GM19193 (cell line): ENCODE data around the gene DHDH.

ENCODE experiments used
- POLR2A ChIP-seq: IDR thresholded peaks from 4 replicates; pipeline ENCODE4 v1.6.1; 2011; ENCODE audit not compliant: insufficient read depth, insufficient read length; ENCODE audit errors: extremely low read depth

DHDH gene

GRCh38 chr19:48962029-48962848 is 28.7 kb downstream of the DHDH start:
- TF ChIP-seq POLR2A: peak; percentile 82

GRCh38 chr19:48962849-48963165 is 29.3 kb downstream of the DHDH start:
- TF ChIP-seq POLR2A: no peak

- TF ChIP-seq POLR2A: peak; percentile 59
Measured at GRCh38 chr19:48963371-48964204, 30.1 kb downstream of the DHDH start.

DNA sequence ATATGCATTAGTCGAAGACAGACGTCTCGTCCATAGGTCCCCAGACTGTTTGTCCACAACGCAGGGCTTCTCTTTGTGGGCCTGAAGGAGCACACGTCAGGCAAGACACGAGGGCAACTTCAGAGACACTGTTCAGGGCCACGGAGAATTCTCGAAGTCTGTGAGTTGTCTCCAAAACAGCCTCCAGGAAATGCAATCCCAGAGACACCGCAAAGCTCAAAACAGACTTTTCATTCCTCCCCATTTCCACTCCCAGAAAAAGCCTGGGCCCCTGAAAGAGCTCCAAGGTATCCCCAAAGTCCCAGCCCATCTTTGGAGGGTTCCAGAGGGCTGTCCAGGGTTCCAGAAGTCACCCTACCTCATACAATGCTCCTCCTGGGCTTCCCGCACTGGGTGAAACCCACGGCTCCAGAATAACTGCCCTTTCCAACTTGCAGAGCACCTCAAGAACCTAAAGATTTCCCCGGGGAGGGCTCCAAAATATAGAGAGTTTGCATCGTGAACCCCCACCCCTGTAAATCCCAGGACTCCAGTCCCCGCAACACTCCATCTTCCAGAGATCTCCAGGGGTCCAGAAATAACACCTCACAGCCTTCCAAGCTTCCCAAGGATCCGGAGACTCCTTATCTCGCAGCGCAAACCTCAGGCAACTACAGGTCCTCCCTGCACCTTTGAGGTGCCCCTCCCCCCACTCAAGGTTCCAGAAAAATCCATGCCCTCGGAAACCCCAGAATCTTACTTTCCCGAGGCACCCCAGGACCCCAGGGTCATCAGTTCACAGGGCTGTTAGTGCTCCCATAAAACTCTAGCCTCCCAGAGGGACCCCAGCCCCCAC is 30.9 kb downstream of the DHDH start:
- TF ChIP-seq POLR2A: no peak

- TF ChIP-seq POLR2A: peak; percentile 100
Measured at GRCh38 chr19:48965040-48965805, 31.7 kb downstream of the DHDH start, which contains the start of gene FTL. Gene FTL (plus strand): TSS chr19:48965309. CDS start chr19:48965508, 199 bp downstream.

DNA sequence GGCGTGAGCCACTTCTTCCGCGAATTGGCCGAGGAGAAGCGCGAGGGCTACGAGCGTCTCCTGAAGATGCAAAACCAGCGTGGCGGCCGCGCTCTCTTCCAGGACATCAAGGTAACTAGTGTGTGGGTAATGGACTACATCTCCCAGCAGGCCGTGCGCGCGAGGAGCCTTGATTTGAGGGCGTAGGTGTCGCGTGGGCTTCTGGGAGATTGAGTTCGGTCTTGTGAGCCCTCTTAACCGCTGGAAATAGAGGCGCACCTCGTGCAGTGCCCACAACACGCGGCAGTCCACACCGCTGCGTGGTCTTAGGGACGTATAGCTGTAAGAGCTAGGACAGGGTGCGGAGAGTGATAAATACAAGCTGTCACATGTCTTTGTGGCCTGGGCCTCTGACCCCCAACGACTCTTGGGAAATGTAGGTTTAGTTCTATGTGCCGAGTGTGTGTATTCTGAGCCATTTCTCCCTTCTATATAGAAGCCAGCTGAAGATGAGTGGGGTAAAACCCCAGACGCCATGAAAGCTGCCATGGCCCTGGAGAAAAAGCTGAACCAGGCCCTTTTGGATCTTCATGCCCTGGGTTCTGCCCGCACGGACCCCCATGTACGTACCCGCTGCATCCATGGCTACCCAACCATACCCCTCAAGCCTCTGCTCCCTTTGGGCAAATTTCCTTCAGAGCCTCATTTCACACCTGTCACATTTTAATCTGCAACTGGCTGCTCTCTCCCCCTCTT is 32.5 kb downstream of the DHDH start:
- TF ChIP-seq POLR2A: no peak

DNA sequence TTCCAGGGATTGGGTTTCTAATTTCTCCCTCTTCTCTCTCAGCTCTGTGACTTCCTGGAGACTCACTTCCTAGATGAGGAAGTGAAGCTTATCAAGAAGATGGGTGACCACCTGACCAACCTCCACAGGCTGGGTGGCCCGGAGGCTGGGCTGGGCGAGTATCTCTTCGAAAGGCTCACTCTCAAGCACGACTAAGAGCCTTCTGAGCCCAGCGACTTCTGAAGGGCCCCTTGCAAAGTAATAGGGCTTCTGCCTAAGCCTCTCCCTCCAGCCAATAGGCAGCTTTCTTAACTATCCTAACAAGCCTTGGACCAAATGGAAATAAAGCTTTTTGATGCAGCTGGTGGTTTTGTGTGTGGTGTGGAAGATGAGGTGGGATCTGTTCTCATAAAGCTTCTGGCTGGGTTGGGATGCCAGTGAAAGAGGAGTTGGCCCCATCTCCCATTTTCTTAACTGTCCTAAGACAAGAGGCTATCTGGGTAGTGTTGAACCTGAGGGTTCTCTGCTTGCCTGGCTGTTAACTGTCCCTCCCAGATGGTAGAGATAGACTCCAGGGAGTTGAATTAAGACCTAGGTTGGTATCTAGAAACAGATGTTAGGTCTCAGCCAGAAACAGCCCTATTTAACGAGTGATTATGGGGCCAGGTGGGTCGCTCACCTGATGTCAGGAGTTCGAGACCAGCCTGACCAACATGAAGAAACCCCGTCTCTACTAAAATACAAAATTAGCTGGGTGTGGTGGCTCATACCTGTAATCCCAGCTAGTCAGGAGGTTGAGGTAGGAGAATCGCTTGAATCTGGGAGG is 33.2 kb downstream of the DHDH start:
- peak; percentile 15 for TF ChIP-seq POLR2A

DNA sequence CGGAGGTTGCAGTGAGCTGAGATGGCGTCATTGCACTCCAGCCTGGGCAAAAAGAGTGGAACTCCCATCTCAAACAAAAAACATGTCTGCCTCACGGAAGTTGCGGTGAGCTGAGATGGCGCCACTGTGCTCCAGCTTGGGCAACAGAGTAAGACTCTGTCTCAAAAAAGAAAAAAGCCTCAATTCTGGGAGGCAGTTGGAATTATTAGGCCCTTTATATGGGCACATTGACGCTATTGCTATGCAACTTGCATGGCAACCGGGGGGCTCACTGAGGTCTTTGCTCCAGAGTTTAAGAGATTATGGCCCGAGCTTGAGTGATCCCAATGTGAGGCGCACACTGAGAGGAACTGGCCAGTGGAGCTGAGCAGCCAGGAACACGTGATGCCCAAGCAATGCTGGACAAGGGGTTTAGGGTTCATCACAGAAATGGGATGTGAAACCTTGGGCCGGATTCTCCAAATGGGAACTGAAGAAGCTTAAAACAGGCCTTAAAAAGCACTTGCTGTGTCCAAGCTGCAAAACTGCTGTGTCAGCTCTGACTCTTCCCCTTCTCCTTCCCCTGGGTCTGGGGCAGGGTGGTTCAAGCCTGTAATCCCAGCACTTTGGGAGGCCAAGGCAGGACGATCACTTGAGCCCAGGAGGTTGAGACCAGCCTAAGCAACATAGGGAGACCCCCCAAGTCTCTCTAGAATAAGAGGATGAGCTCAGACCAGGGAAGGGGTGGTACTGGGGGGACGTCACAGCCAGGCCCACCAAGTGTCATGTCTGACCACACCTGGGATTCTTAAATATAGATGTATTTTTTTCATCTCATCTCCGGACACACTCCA is 34.1 kb downstream of the DHDH start:
- TF ChIP-seq POLR2A: peak; percentile 57

- no peak for TF ChIP-seq POLR2A
Measured at GRCh38 chr19:48968179-48968661, 34.7 kb downstream of the DHDH start.

GRCh38 chr19:48968813-48969218 is 35.3 kb downstream of the DHDH start:
- no peak for TF ChIP-seq POLR2A

DNA sequence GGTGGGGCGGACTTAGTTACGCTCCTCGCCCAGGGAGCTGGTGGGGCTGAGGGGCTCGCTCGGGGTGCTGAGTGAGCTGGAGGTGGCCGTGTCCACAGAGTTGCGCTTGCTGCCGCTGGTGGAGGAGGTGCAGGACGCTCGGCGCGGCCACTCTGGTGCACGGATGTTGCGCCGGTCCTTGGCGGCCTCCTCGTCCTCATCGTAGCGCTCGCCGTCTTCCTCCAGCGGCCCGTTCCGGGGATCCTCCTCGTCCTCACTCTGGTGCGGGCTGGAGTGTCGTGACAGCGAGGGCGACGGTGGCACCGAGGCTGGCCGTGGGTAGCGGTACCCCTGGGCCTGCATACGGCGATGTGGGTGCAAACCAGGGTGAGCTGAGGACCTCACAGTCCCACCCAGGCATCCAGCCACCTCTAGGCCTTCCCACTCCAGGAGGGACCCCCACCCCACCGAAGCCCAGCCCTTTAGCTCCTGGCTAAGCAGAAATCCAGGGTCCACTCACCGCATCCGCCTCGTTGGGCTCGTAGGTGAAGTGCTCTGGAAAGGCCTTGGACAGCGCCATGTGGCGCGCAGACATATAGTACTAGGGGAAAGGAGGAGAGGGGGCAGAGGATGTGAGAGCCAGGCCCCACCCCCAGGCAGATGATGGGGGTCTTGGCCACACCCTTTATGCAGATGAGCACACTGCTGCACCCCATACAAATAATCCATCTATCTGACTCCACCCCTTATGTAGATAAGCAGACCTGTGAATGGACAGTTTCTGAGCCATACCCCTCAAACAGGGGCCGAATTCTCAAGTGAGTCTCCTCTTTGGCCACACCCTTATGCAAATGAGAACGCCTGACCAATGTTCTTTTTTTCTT is 36.0 kb downstream of the DHDH start:
- TF ChIP-seq POLR2A: no peak
